ENCODE data around the gene PLEKHG3. TPM values are rescaled to one million over a fixed set of nuclear protein-coding genes. Genes with fewer than 3 reads are reported as not detected.

The PLEKHG3 gene
- total and polyA plus RNA-seq, 2 of the 4 experiments (the other 2 are of a cell fraction) = 8.2 to 8.4 TPM

GRCh38 chr14:64700290-64700689, 3.9 kb upstream of the PLEKHG3 start:
- ChIA-PET CTCF (no interaction called here), POLR2A (ENCODE audit: unreplicated experiment) (no interaction called here)
- Histone ChIP-seq H3K4ac (ENCODE audit: low read depth, low read length) (no peak overlapping the region), H3K23ac (ENCODE audit: low read depth, low read length) (no peak overlapping the region), H3K4me2 (ENCODE audit: low read depth, low read length) (no peak overlapping the region), H3K14ac (replicated peaks; ENCODE audit: low read depth, low read length) (no peak overlapping the region), H2AK9ac (replicated peaks; ENCODE audit: low read depth, low read length, poor library complexity) (no peak overlapping the region), H3K27me3 (ENCODE audit: control insufficient read depth, insufficient read depth, low read length) (peaks cover 66% of the 10 kb centered on the region), H3K4me1 (ENCODE audit: control insufficient read depth, insufficient read depth, low read length) (peaks cover 3% of the 10 kb centered on the region; the same call in 1 of the 2 replicates), H2AFZ (replicated peaks; ENCODE audit: low read length, poor library complexity) (no peak overlapping the region), H2BK5ac (ENCODE audit: low read depth, low read length, poor library complexity, severe bottlenecking) (no peak overlapping the region), H3K18ac (ENCODE audit: low read depth, low read length) (no peak overlapping the region), H3K4me3 (ENCODE audit: insufficient read depth, low read depth, low read length) (no peak overlapping the region), H3K9me1 (ENCODE audit: insufficient read depth, low read length) (no peaks in the 10 kb centered on the region), H3K27ac (ENCODE audit: insufficient read depth, low read length) (no peak overlapping the region), H4K20me1 (ENCODE audit: insufficient read depth, low read length) (no peaks in the 10 kb centered on the region), H2BK120ac (ENCODE audit: low read depth, low read length) (no peak overlapping the region), H3K9me3 (ENCODE audit: control insufficient read depth, insufficient read depth, low read length) (no peaks in the 10 kb centered on the region), H4K8ac (ENCODE audit: low read depth in 2 of 2, low read length in 2 of 2) (no peak overlapping the region), H2AK5ac (ENCODE audit: low read depth, low read length) (no peak overlapping the region), H3K56ac (ENCODE audit: extremely low read depth, insufficient read depth, low read length) (no peak overlapping the region), H4K91ac (ENCODE audit: insufficient read depth, low read depth, low read length) (no peak overlapping the region), H3K79me1 (ENCODE audit: low read depth in 1 of 2, low read length in 2 of 2) (peaks cover 2 to 4% of the 10 kb centered on the region in 2 experiments; a peak in 2 of 4 replicates), H2BK15ac (ENCODE audit: low read depth, low read length) (no peak overlapping the region), H4K5ac (ENCODE audit: low read depth, low read length) (no peak overlapping the region), H3K9ac (ENCODE audit: low read depth, low read length) (no peak overlapping the region), H3K36me3 (ENCODE audit: control insufficient read depth, insufficient read depth, low read length) (no peaks in the 10 kb centered on the region), H2BK20ac (ENCODE audit: low read depth, low read length) (no peak overlapping the region)
- no peak for TF ChIP-seq CTCF (conservative IDR thresholded peaks at IDR 0.05; ENCODE audit: low read depth, low read length)
- no peak for TF ChIP-seq BHLHE40 (IDR thresholded peaks at IDR 0.05; ENCODE audit: low read depth, low read length)
- TF ChIP-seq RFX5 (IDR thresholded peaks at IDR 0.05; ENCODE audit: low read depth, low read length) = no peak
- intact Hi-C loops (cut with micrococcal nuclease) (no loop called here), dilution Hi-C loops (cut with HindIII; ENCODE audit: low sequenced_read_pairs, unreplicated experiment) (no loop called here), in situ Hi-C loops (cut with MboI; ENCODE audit: low sequenced_read_pairs) (no loop called here)
- WGBS, 2 experiments (ENCODE audit: extremely low coverage in 2 of 2, insufficient read length in 1 of 2) = 83% methylated on average over 1 of the region's 2 CpGs; no CpG with 5 or more reads in 1 of the 2 experiments
- DNase-seq = no peak
- no TSS peak for BruUV-seq (replicated peaks)
- ATAC-seq (ENCODE audit: low read depth) = no peak
